Right renal cortex interstitium (tissue), 3 donors: Measurements from ENCODE around the gene NR6A1. TPM values are rescaled to one million over a fixed set of nuclear protein-coding genes. Genes with fewer than 3 reads are reported as not detected.

ENCODE experiments used
- DNase-seq, 3 donors: peaks; one replicate each; pipeline ENCODE4 v3.0.0-alpha.2; 2013; ENCODE audit warnings: low read depth in 3 of 3, low spot score in 2 of 3
- polyA plus RNA-seq, 3 donors: library from polyadenylated mRNA; unstranded; fragments of 120-200 nt; gene quantifications; one replicate each; pipeline ENCODE4 v1.2.1, GENCODE V29; 2013; ENCODE audit not compliant: insufficient read length in 3 of 3

NR6A1 gene
- polyA plus RNA-seq, 3 donors: 0.57 to 1.1 (median 0.89) TPM

- no peak for DNase-seq
These were observed 259.0 kb downstream of the NR6A1 start for GRCh38 chr9:124511891-124512805.

DNA sequence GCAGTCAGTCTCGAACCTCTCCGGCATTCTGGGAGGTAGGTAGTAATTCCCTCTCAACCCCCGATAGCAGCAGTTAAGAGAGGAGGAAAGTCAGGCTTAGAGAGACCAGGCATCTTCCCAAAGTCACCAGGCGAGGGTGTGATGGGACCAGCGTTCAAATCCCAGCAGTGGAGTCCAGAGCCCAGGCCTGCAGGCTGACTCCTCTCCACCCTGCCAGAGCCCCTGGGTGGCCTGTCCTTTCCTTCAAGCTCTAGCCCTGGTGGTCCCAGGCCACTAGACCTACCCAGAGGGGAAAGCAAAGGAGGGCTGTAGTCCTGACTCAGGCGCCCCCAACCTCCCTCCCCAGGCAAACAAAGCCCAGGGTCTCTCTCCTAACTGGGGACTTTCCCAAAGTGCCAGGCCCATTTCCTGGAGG, 259.7 kb downstream of the NR6A1 start:
- DNase-seq: no peak

DNA sequence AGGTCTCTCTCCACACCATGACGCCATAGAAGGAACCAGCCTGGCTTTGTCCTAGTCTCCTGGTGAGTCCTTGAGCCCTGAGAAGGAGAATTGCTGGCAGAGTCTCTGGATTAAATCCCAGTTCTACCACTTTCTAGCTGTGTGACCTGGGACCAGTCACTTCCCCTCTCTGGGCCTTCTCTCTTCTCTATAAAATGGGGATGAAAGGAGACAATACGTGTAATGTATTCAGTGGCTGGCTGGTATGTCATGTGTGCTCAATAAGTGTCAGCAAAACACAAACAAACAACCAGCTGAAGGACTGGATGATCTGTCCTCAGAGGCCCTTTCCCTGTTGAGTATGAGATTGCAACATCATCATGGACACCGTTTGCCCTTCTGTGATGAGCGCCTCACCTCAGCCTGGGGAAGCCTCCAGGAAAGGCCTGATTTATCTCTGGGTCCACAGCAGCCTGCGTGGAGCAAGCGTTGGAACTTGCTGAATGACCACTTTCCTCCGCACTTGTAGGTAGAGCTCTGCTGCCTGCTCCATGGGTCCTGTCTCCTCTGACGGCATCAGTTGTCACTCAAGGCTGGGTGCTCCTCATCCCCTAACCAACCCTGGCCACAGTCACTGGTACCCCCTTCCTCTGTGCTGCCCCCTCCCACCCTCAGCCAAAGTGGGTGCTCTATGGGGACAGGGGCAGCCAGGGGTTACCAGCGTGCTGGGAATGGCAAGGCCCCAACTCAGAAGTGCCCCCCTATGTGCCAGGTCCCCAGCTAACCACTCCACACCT, 260.3 kb downstream of the NR6A1 start:
- no peak for DNase-seq

GRCh38 chr9:124507880-124508423, 263.2 kb downstream of the NR6A1 start:
- no peak for DNase-seq

GRCh38 chr9:124506931-124507879, 263.9 kb downstream of the NR6A1 start, which contains the start of gene NR5A1:
TSS of gene NR5A1 (minus strand) at chr9:124507399. CDS start at chr9:124503395, 4,004 bp downstream.
- DNase-seq: no peak

DNA sequence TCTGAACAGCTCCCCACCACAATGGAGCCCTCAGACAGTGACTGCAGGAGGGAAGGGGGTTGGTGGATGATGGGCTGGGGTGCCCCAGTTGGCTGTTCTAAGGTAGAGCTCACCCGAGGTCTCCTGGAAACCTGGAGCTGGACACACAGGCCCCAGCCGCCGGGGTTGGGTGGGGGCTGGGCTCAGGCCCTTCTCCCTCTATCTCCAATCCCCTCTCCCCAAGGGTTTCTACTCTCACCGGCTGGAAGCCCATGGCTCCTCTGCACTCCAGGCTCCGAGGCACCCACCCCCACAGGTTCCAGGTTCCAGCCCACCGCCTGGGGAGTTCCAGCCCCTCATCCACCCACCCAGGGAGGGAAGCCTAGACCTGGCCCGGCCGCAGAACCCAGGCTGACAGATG, 264.7 kb downstream of the NR6A1 start:
- no peak for DNase-seq

- no peak for DNase-seq
These were observed 265.2 kb downstream of the NR6A1 start for GRCh38 chr9:124505901-124506346.

GRCh38 chr9:124505006-124505900, 265.9 kb downstream of the NR6A1 start:
- DNase-seq: no peak

DNA sequence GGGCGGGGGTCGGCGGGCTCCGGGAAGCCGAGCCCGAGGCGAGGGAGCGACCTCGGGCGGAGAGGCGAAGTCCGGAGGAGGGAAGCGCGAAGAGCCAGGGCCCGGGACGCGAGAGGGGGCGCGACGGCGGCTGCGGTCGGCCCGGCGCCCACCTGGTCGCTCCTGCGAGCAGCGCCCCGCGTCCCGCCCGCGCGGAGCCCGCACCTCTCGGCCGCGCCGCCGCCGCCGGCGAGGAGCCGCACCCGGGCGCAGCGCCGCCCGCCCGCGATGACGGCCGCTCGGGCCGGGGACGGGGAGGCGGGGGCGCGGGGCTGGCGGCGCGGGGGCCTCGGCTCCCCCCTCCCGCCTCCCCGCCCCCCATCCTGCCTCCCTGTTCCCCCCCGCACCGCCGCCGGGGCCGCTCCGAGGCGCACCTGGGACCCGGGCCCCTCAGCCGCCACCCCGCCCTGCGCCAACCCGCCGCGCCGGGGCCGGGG, 266.5 kb downstream of the NR6A1 start:
- DNase-seq: no peak

DNA sequence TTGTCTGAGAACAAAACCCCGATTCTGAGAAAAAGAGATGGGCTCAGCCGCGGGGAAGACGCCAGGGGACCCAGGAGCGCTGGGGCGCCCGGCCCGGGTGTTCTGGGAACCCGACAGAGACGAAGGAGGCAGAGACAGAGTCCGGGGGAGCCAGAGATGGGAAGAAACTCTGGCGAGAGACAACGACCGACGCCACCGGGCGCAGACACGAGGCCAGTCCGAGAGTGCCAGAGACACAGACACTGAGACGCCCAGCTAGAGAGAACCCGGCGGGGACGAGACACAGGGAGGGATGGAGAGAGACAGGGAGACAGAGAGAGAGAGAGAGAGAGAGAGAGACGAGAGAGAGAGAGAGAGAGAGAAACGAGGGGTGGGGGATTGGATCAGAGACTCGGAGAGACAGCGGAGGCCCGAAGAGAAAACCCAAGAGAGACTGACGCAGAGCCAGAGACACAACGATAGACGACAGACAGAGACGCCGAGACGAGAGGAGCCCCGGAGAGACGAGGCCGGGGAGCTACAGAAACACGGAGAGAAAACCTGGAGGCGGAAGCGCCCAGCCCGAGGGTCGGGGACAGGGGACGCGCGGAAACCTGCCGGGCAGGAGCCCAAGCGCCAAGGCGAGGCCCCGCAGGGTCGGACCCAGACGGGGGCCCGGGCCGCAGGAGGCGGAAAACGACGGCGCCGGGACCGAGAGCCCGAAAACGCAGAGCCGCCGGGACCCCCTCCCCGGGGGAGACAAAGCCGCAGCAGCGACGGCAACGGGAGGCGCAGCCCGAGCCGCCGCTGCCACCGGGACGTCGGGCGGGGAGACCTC, 267.2 kb downstream of the NR6A1 start:
- peak in 1 of 3 donors; percentile 8 for DNase-seq

- no peak for DNase-seq
These were observed 268.1 kb downstream of the NR6A1 start for GRCh38 chr9:124502711-124503702.

DNA sequence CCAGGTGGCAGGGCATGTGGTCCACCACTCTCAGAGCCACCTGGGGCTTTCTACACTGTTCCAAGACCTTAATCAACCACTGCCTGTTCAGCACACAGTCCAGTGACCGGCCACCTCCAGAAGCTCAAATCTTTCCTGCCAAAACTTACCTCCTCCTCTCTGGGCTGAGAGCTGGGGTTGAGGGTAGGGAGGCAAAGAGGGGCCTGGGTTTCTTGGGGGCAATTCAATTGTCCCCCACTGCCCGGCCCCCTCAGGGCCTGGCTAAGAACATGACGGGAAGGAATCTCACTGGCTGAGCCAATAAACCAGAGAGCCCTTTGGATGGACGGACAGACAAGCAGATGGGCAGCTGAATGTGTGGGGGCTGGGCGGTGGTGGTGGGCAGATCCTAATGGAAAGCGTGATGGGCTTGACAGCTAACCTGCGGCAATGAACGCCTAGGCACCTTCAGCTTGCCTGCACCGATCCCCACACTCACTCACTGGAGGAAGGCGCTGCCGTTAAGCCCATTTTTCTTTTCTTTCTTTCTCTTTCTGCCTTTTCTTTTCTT, 269.3 kb downstream of the NR6A1 start:
- DNase-seq: no peak

- no peak for DNase-seq
These were observed 270.1 kb downstream of the NR6A1 start for GRCh38 chr9:124500796-124501611.

- no peak for DNase-seq
These were observed 270.9 kb downstream of the NR6A1 start for GRCh38 chr9:124500028-124500795.

DNA sequence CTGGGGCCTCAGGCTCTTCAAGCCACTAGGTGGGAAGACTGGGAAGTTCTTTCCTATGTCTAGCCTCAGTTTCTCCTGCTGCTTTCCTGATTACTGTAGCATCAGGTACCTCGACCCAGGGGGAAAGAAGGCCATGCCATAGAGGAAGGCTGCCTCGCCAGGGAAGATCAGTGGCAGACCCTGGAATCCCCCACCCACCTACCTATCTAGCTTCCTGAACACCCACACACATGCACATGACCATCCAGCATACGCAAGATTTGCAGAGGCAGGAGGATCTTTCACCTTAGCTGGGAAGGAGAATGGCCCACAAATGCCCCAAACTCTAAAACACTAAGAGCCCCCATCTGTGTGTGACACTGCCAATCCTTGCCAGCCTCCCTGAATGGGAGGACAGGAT, 271.9 kb downstream of the NR6A1 start:
- DNase-seq: no peak
